ENCODE measurements around the gene MAMSTR. TPM values are rescaled to one million over a fixed set of nuclear protein-coding genes. Genes with fewer than 3 reads are reported as not detected.

The MAMSTR gene
- total RNA-seq, 2 donors from 2014 or later, result 0.64 to 0.67 TPM

- DNase-seq, result no peak
- no peak for ATAC-seq
- intact Hi-C loops (cut with DNase I, micrococcal nuclease), result no loop called here
Observed at GRCh38 chr19:48673436-48674100, 46.0 kb downstream of the MAMSTR start.

- ATAC-seq (no peak), DNase-seq (no peak)
- intact Hi-C loops (cut with DNase I, micrococcal nuclease), result no loop called here
Observed at GRCh38 chr19:48672994-48673393, 46.5 kb downstream of the MAMSTR start, which contains the start of gene NTN5. NTN5 (minus strand) TSS chr19:48673017; CDS start chr19:48670986, 2,031 bp downstream.

- intact Hi-C loops (cut with DNase I, micrococcal nuclease), result no loop called here
- DNase-seq (no peak), ATAC-seq (no peak)
Observed at GRCh38 chr19:48671446-48671995, 48.0 kb downstream of the MAMSTR start.

- DNase-seq (no peak), ATAC-seq (no peak)
- intact Hi-C loops (cut with DNase I, micrococcal nuclease), result no loop called here
Observed at GRCh38 chr19:48670699-48671445, 48.7 kb downstream of the MAMSTR start.

- intact Hi-C loops (cut with DNase I, micrococcal nuclease), result no loop called here
- ATAC-seq, result no peak
- no peak for DNase-seq
Observed at GRCh38 chr19:48669903-48670668, 49.4 kb downstream of the MAMSTR start.

GRCh38 chr19:48668761-48669160 is 50.8 kb downstream of the MAMSTR start:
- ATAC-seq (no peak), DNase-seq (no peak)
- intact Hi-C loops (cut with DNase I, micrococcal nuclease), result no loop called here

- no peak for DNase-seq
- ATAC-seq, result no peak
- intact Hi-C loops (cut with DNase I, micrococcal nuclease), result no loop called here
Observed at GRCh38 chr19:48668332-48668731, 51.2 kb downstream of the MAMSTR start.

- intact Hi-C loops (cut with DNase I, micrococcal nuclease), result no loop called here
- DNase-seq, result no peak
- peak; percentile 16 for ATAC-seq
Observed at GRCh38 chr19:48665786-48666185, 53.7 kb downstream of the MAMSTR start.

- DNase-seq (no peak), ATAC-seq (no peak)
- intact Hi-C loops (cut with DNase I, micrococcal nuclease), result no loop called here
Observed at GRCh38 chr19:48664476-48664875, 55.0 kb downstream of the MAMSTR start.

- intact Hi-C loops (cut with DNase I, micrococcal nuclease), result no loop called here
- DNase-seq (no peak), ATAC-seq (no peak)
Observed at GRCh38 chr19:48663667-48664066, 55.9 kb downstream of the MAMSTR start.

Other genes with a start within 250 kb of the MAMSTR start
- 1 to 10 TPM in 1 of 2 donors, under 1 TPM in 1; 0.87 to 1.1 TPM for gene LMTK3, start 207.9 kb downstream of the MAMSTR start, total RNA-seq
- gene SULT2B1, start 167.6 kb downstream of the MAMSTR start, total RNA-seq, result under 1 TPM; 0.87 to 0.89 TPM
- not detected for gene SPACA4, start 113.0 kb downstream of the MAMSTR start, total RNA-seq
- 100 to 1,000 TPM; 180 to 247 TPM for gene FAM83E, start 104.6 kb downstream of the MAMSTR start, total RNA-seq
- gene RPL18, start 100.5 kb downstream of the MAMSTR start, total RNA-seq, result 1,000 to 10,000 TPM; 1,328 to 1,333 TPM
- 10 to 100 TPM; 45.1 to 51.0 TPM for gene SPHK2, start 100.2 kb downstream of the MAMSTR start, total RNA-seq
- 10 to 100 TPM in 1 of 2 donors, 1 to 10 TPM in 1; 6.9 to 14.6 TPM for gene DBP, start 82.3 kb downstream of the MAMSTR start, total RNA-seq
- gene CA11, start 73.5 kb downstream of the MAMSTR start, total RNA-seq, result 1 to 10 TPM; 1.7 to 4.2 TPM
- gene NTN5, start 46.7 kb downstream of the MAMSTR start, total RNA-seq, result under 1 TPM; 0.49 to 0.53 TPM
- 100 to 1,000 TPM in 1 of 2 donors, 10 to 100 TPM in 1; 74.3 to 147 TPM for gene FUT2, start 23.8 kb downstream of the MAMSTR start, total RNA-seq
- gene RASIP1, start 20.9 kb upstream of the MAMSTR start, total RNA-seq, result 1 to 10 TPM; 2.7 to 2.8 TPM
- not detected for gene IZUMO1, start 27.2 kb upstream of the MAMSTR start, total RNA-seq
- under 1 TPM; 0.37 to 0.56 TPM for gene FUT1, start 32.9 kb upstream of the MAMSTR start, total RNA-seq
- gene FGF21, start 35.8 kb upstream of the MAMSTR start, total RNA-seq, result not detected
- 10 to 100 TPM; 57.5 to 78.0 TPM for gene BCAT2, start 91.3 kb upstream of the MAMSTR start, total RNA-seq
- 1 to 10 TPM; 3.3 to 4.6 TPM for gene HSD17B14, start 116.8 kb upstream of the MAMSTR start, total RNA-seq
- gene PLEKHA4, start 148.9 kb upstream of the MAMSTR start, total RNA-seq, result 1 to 10 TPM; 4.3 to 8.6 TPM
- 10 to 100 TPM; 39.4 to 40.4 TPM for gene PPP1R15A, start 152.7 kb upstream of the MAMSTR start, total RNA-seq
- not detected for gene TULP2, start 179.0 kb upstream of the MAMSTR start, total RNA-seq
- 100 to 1,000 TPM; 207 to 210 TPM for gene NUCB1, start 180.6 kb upstream of the MAMSTR start, total RNA-seq
- gene DHDH, start 214.0 kb upstream of the MAMSTR start, total RNA-seq, result under 1 TPM in 1 of 2 donors, not detected in 1; 0.56 TPM
- gene BAX, start 235.2 kb upstream of the MAMSTR start, total RNA-seq, result 100 to 1,000 TPM; 128 to 174 TPM
- gene FTL, start 245.6 kb upstream of the MAMSTR start, total RNA-seq, result 1,000 to 10,000 TPM in 1 of 2 donors, 100 to 1,000 TPM in 1; 931 to 1,901 TPM